Measurements from ENCODE around the gene TCERG1. TPM values are rescaled to one million over a fixed set of nuclear protein-coding genes. Genes with fewer than 3 reads are reported as not detected.
A peak's percentile ranks its signal among the peaks of the same experiment; 100 is the strongest.

Gene TCERG1
- total RNA-seq, 1 experiment from 2014 or later, result 75.9 TPM

GRCh38 chr5:146427619-146427997 is 19.5 kb upstream of the TCERG1 start:
- H3K27ac ChIP-seq, result no peak overlapping the region
- no peaks in the 10 kb centered on the region for H3K9me3 ChIP-seq (ENCODE audit: insufficient read depth, low read depth)
- DNase-seq, result no peak
- POLR2A ChIA-PET (ENCODE audit: unreplicated experiment), result no interaction called here
- no TSS peak for BruUV-seq (replicated peaks)
- H4K20me1 ChIP-seq (ENCODE audit: insufficient read depth), result no peaks in the 10 kb centered on the region
- CTCF ChIA-PET, result no interaction called here
- H3K4me3 ChIP-seq, result no peak overlapping the region
- no peak overlapping the region for H2AFZ ChIP-seq
- intact Hi-C loops (cut with micrococcal nuclease; ENCODE audit: unreplicated experiment), result loop anchor here (1.0 to 5.0 kb wide), 4 partner anchors 136 to 745 kb away; no protein-coding TSS in a partner anchor
- no peaks in the 10 kb centered on the region for H3K36me3 ChIP-seq (ENCODE audit: low read depth)
- no peaks in the 10 kb centered on the region for H3F3A ChIP-seq (ENCODE audit: insufficient read depth, low read depth)
- H3K79me2 ChIP-seq (ENCODE audit: low read depth), result no peaks in the 10 kb centered on the region
- no peak overlapping the region for H3K4me2 ChIP-seq
- no peaks in the 10 kb centered on the region for H3K27me3 ChIP-seq (ENCODE audit: insufficient read depth, low read depth)
- H3K4me1 ChIP-seq (replicated peaks; ENCODE audit: insufficient read depth), result no peaks in the 10 kb centered on the region
- TF ChIP-seq CTCF (conservative IDR thresholded peaks at IDR 0.05) (no peak), EZH2 (IDR thresholded peaks at IDR 0.05; ENCODE audit: low read depth) (no peak)
- H3K9me2 ChIP-seq (ENCODE audit: insufficient read depth), result no peaks in the 10 kb centered on the region

GRCh38 chr5:146428658-146429057 is 18.5 kb upstream of the TCERG1 start:
- Histone ChIP-seq H3F3A (ENCODE audit: insufficient read depth, low read depth) (no peaks in the 10 kb centered on the region), H3K79me2 (ENCODE audit: low read depth) (no peaks in the 10 kb centered on the region), H3K4me1 (replicated peaks; ENCODE audit: insufficient read depth) (no peaks in the 10 kb centered on the region), H2AFZ (no peak overlapping the region), H3K27ac (no peak overlapping the region), H3K9me2 (ENCODE audit: insufficient read depth) (no peaks in the 10 kb centered on the region), H3K27me3 (ENCODE audit: insufficient read depth, low read depth) (no peaks in the 10 kb centered on the region), H4K20me1 (ENCODE audit: insufficient read depth) (no peaks in the 10 kb centered on the region), H3K9me3 (ENCODE audit: insufficient read depth, low read depth) (no peaks in the 10 kb centered on the region), H3K4me3 (no peak overlapping the region), H3K4me2 (no peak overlapping the region), H3K36me3 (ENCODE audit: low read depth) (no peaks in the 10 kb centered on the region)
- POLR2A ChIA-PET (ENCODE audit: unreplicated experiment), result no interaction called here
- CTCF ChIA-PET, result no interaction called here
- intact Hi-C loops (cut with micrococcal nuclease; ENCODE audit: unreplicated experiment), result loop anchor here (5.0 kb wide), 2 partner anchors 296 to 746 kb away; no protein-coding TSS in a partner anchor
- no TSS peak for BruUV-seq (replicated peaks)
- TF ChIP-seq EZH2 (IDR thresholded peaks at IDR 0.05; ENCODE audit: low read depth) (no peak), CTCF (conservative IDR thresholded peaks at IDR 0.05) (no peak)
- no peak for DNase-seq

GRCh38 chr5:146440353-146440752 is 6.8 kb upstream of the TCERG1 start:
- H3K9me2 ChIP-seq (ENCODE audit: insufficient read depth), result no peaks in the 10 kb centered on the region; the same call in 1 of the 2 replicates
- DNase-seq, result no peak
- no peaks in the 10 kb centered on the region for H3K36me3 ChIP-seq (ENCODE audit: low read depth)
- no peak overlapping the region for H3K4me3 ChIP-seq
- no peak overlapping the region for H3K4me2 ChIP-seq
- no peak overlapping the region for H3K27ac ChIP-seq
- BruUV-seq (replicated peaks), result no TSS peak
- H3K9me3 ChIP-seq (ENCODE audit: insufficient read depth, low read depth), result no peaks in the 10 kb centered on the region
- H3K79me2 ChIP-seq (ENCODE audit: low read depth), result no peaks in the 10 kb centered on the region
- H4K20me1 ChIP-seq (ENCODE audit: insufficient read depth), result no peaks in the 10 kb centered on the region
- ChIA-PET POLR2A (ENCODE audit: unreplicated experiment) (no interaction called here), CTCF (no interaction called here)
- H3K27me3 ChIP-seq (ENCODE audit: insufficient read depth, low read depth), result no peaks in the 10 kb centered on the region
- H3K4me1 ChIP-seq (replicated peaks; ENCODE audit: insufficient read depth), result peaks cover 6% of the 10 kb centered on the region
- no peaks in the 10 kb centered on the region for H3F3A ChIP-seq (ENCODE audit: insufficient read depth, low read depth)
- intact Hi-C loops (cut with micrococcal nuclease; ENCODE audit: unreplicated experiment), result no loop called here
- TF ChIP-seq EZH2 (IDR thresholded peaks at IDR 0.05; ENCODE audit: low read depth), result no peak
- no peak for TF ChIP-seq CTCF (conservative IDR thresholded peaks at IDR 0.05)
- H2AFZ ChIP-seq, result 0 out of 2 replicates have a peak overlapping the region, but pooled peaks have one; percentile 26
